ENCODE measurements around the gene CHAD.

DNA sequence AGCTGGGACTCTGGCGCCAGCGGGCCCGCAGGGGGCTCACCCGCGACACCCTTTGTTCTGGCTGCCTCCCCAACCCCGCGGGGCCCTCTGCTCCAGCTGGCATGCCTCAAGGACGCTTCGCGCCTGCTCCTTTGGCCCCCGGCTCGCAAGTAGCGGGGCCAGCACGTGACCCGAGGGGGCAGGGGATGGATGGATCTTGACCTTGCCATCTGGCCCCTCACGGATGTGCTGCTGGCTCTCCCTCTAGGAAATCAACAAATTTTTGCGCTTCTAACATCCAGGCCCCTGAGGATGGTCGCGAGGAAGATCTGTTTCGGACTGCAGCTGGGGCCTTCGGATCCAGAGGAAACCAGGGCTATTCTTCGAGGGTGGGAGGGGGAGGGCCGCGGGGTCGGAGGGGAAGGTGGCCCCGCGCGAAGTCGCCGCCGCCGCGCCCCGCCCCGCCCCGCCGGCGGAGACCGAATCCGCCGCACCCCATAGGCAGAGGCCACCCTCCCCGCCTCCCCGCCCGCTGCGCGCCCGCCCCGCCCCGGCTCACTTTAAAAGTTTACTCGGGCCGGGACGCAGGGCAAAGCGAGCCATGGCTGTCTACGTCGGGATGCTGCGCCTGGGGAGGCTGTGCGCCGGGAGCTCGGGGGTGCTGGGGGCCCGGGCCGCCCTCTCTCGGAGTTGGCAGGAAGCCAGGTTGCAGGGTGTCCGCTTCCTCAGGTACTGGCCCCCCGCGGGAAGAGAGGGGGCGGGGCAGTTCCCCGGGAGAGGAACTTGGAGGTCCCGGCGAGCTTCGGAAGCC, 42.8 kb downstream of the CHAD start, which contains the start of gene ACSF2:
- TF ChIP-seq, protein P1, sequence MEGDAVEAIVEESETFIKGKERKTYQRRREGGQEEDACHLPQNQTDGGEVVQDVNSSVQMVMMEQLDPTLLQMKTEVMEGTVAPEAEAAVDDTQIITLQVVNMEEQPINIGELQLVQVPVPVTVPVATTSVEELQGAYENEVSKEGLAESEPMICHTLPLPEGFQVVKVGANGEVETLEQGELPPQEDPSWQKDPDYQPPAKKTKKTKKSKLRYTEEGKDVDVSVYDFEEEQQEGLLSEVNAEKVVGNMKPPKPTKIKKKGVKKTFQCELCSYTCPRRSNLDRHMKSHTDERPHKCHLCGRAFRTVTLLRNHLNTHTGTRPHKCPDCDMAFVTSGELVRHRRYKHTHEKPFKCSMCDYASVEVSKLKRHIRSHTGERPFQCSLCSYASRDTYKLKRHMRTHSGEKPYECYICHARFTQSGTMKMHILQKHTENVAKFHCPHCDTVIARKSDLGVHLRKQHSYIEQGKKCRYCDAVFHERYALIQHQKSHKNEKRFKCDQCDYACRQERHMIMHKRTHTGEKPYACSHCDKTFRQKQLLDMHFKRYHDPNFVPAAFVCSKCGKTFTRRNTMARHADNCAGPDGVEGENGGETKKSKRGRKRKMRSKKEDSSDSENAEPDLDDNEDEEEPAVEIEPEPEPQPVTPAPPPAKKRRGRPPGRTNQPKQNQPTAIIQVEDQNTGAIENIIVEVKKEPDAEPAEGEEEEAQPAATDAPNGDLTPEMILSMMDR (IDR thresholded peaks at IDR 0.05): no peak
- TF ChIP-seq EZH2 (IDR thresholded peaks at IDR 0.05; ENCODE audit: borderline replicate concordance, insufficient read depth, low read depth, low read length, poor library complexity, severe bottlenecking): no peak
